DMS53 (cell line): ENCODE measurements around the gene MRPS34.

Source experiments
- DNase-seq: peaks from one replicate; lab custom pipeline; 2025; lab: John Stamatoyannopoulos, UW

MRPS34 gene

GRCh38 chr16:1769402-1770300 lies 3.3 kb downstream of the MRPS34 start:
- DNase-seq: no peak

GRCh38 chr16:1768767-1769401 lies 4.0 kb downstream of the MRPS34 start:
- DNase-seq: no peak

GRCh38 chr16:1768061-1768766 lies 4.7 kb downstream of the MRPS34 start:
- DNase-seq: no peak

GRCh38 chr16:1767116-1767994 lies 5.6 kb downstream of the MRPS34 start:
- peak; percentile 29 for DNase-seq

GRCh38 chr16:1766701-1767100 lies 6.2 kb downstream of the MRPS34 start:
- no peak for DNase-seq

GRCh38 chr16:1766231-1766630 lies 6.7 kb downstream of the MRPS34 start:
- no peak for DNase-seq

- DNase-seq: no peak
Measured at GRCh38 chr16:1765826-1766225, 7.1 kb downstream of the MRPS34 start.

GRCh38 chr16:1764971-1765370 lies 8.0 kb downstream of the MRPS34 start:
- DNase-seq: no peak

GRCh38 chr16:1763521-1764511 lies 9.1 kb downstream of the MRPS34 start:
- no peak for DNase-seq

GRCh38 chr16:1762879-1763520 lies 9.9 kb downstream of the MRPS34 start:
- no peak for DNase-seq

GRCh38 chr16:1762196-1762878 lies 10.6 kb downstream of the MRPS34 start:
- DNase-seq: no peak

- DNase-seq: no peak
Measured at GRCh38 chr16:1761751-1762150, 11.2 kb downstream of the MRPS34 start.

- no peak for DNase-seq
Measured at GRCh38 chr16:1760911-1761310, 12.0 kb downstream of the MRPS34 start.

- DNase-seq: no peak
Measured at GRCh38 chr16:1759511-1759910, 13.4 kb downstream of the MRPS34 start.

GRCh38 chr16:1758923-1759322 lies 14.0 kb downstream of the MRPS34 start:
- DNase-seq: no peak

GRCh38 chr16:1757714-1758461 lies 15.0 kb downstream of the MRPS34 start:
- no peak for DNase-seq

- no peak for DNase-seq
Measured at GRCh38 chr16:1754204-1754603, 18.7 kb downstream of the MRPS34 start.

- no peak for DNase-seq
Measured at GRCh38 chr16:1752853-1753252, 20.1 kb downstream of the MRPS34 start.

- DNase-seq: no peak
Measured at GRCh38 chr16:1751946-1752345, 21.0 kb downstream of the MRPS34 start.
